K562 (cell line): ENCODE data around the gene IPO8. TPM values are rescaled to one million over a fixed set of nuclear protein-coding genes. Genes with fewer than 3 reads are reported as not detected.

Source experiments
- ATAC-seq: fragments of 200-7000 bp; cut with Tn5 transposase; 3 replicates; pipeline ENCODE4 v1.9.1; 2020; ENCODE audit warnings: moderate library complexity
- BruUV-seq: library from RNA; stranded (reverse); fragments of 400-500 nt; replicated peaks from 2 replicates; lab custom pipeline; 2021; lab: Mats Ljungman, UMichigan
- CTCF ChIA-PET: fragments of 300-600 bp; formaldehyde crosslinking; extraction: SDS; loops from one replicate; lab custom pipeline; 2021; ENCODE audit warnings: low intra/inter-chr PET ratio; lab: Yijun Ruan, JAX
- POLR2A ChIA-PET: fragments of 300-600, 350-650 bp; sonication (Branson Sonifier 250); formaldehyde crosslinking; extraction: SDS; loops from one replicate; lab custom pipeline; 2021; ENCODE audit warnings: antibody characterized with exemption, inconsistent platforms; lab: Yijun Ruan, JAX
- DNase-seq, 4 experiments: peaks; one replicate each; pipeline versions ENCODE4 v3.0.0 to v3.0.0-alpha.2; 2011 to 2018; ENCODE audit warnings: low spot score in 3 of 4, mixed read lengths in 3 of 4; ENCODE audit errors: extremely low read depth in 1 of 4
- FAIRE-seq: peaks from 2 replicates; lab custom pipeline; 2011; peaks lifted over from hg19 to GRCh38; lab: Jason Lieb, UNC
- H2AFZ ChIP-seq: 2 replicates; pipeline ENCODE4 v1.6.0; 2011; ENCODE audit warnings: low read depth, low read length, control low read depth, inconsistent platforms
- H3K27ac ChIP-seq: fragments of 200-600 bp; 3 replicates; pipeline ENCODE4 v1.8.0; 2011; ENCODE audit warnings: low read depth, mild to moderate bottlenecking, control low read depth, inconsistent platforms, low read length, moderate library complexity, mixed read lengths; ENCODE audit errors: extremely low read depth
- H3K27me3 ChIP-seq, 2 experiments: fragments of 300-600 bp in 1 of 2; 2 replicates in 1 of 2; 3 replicates in 1 of 2; pipeline versions ENCODE4 v1.6.0 to v1.8.0; 2011; ENCODE audit warnings: inconsistent platforms in 2 of 2, low read length in 2 of 2, mild to moderate bottlenecking in 1 of 2, mixed read lengths in 1 of 2, moderate library complexity in 1 of 2; ENCODE audit not compliant: control insufficient read depth in 2 of 2, insufficient read depth in 2 of 2
- H3K36me3 ChIP-seq: fragments of 300-600 bp; 3 replicates; pipeline ENCODE4 v1.8.0; 2011; ENCODE audit warnings: mild to moderate bottlenecking, low read length, inconsistent platforms; ENCODE audit not compliant: control insufficient read depth, insufficient read depth
- H3K4me1 ChIP-seq, 2 experiments: fragments of 200-600 bp in 1 of 2; replicated peaks in 1 of 2; 2 replicates in 1 of 2; 3 replicates in 1 of 2; pipeline versions ENCODE4 v1.5.1 to v1.8.0; 2011; ENCODE audit warnings: inconsistent platforms in 2 of 2, low read length in 2 of 2, mild to moderate bottlenecking in 1 of 2, mixed read lengths in 1 of 2, moderate library complexity in 1 of 2; ENCODE audit not compliant: control insufficient read depth in 2 of 2, insufficient read depth in 2 of 2
- H3K4me2 ChIP-seq: 2 replicates; pipeline ENCODE4 v1.6.1; 2011; ENCODE audit warnings: low read length, control low read depth, inconsistent platforms, mixed read lengths; ENCODE audit not compliant: insufficient read depth
- H3K4me3 ChIP-seq: fragments of 200-600 bp; sonication (generic), shearing (Covaris generic); 2 replicates; pipeline ENCODE4 v1.5.1; 2016; ENCODE audit warnings: control low read depth, inconsistent platforms
- H3K79me2 ChIP-seq: fragments of 200-600 bp; 3 replicates; pipeline ENCODE4 v1.8.0; 2011; ENCODE audit warnings: low read length, inconsistent platforms; ENCODE audit not compliant: control insufficient read depth, insufficient read depth
- H3K9ac ChIP-seq, 2 experiments: 2 replicates each; pipeline versions ENCODE4 v1.6.0 to v1.6.1; 2011; ENCODE audit warnings: low read depth in 2 of 2, low read length in 2 of 2, control low read depth in 1 of 2, inconsistent platforms in 1 of 2, mild to moderate bottlenecking in 1 of 2, mixed read lengths in 1 of 2; ENCODE audit not compliant: insufficient read depth in 1 of 2
- H3K9me1 ChIP-seq: one replicate; pipeline ENCODE4 v1.6.0; 2011; ENCODE audit warnings: inconsistent platforms, mild to moderate bottlenecking, low read length, moderate library complexity; ENCODE audit not compliant: control insufficient read depth, insufficient read depth
- H3K9me3 ChIP-seq: replicated peaks from 2 replicates; pipeline ENCODE4 v1.5.1; 2011; ENCODE audit warnings: low read depth, low read length, inconsistent platforms; ENCODE audit not compliant: control insufficient read depth, insufficient read depth
- H4K20me1 ChIP-seq: replicated peaks from 2 replicates; pipeline ENCODE4 v1.6.1; 2011; ENCODE audit warnings: low read length, inconsistent platforms, mixed read lengths; ENCODE audit not compliant: control insufficient read depth, insufficient read depth
- BRCA1 ChIP-seq, 2 experiments: fragments of 450-650 bp in 1 of 2; sonication (generic) in 1 of 2; formaldehyde crosslinking in 1 of 2; IDR thresholded peaks; 2 replicates each; pipeline versions ENCODE4 v1.5.0 to v1.6.1; 2017 to 2020; ENCODE audit warnings: mild to moderate bottlenecking in 1 of 2, missing genetic modification reagents in 1 of 2
- CBX3 ChIP-seq, 2 experiments: IDR thresholded peaks; 1 replicate in 1 of 2; 2 replicates in 1 of 2; pipeline ENCODE4 v1.6.1; 2012; ENCODE audit warnings: inconsistent platforms in 2 of 2, low read length in 2 of 2, borderline replicate concordance in 1 of 2, control low read depth in 1 of 2
- CEBPZ ChIP-seq: fragments of 150-350 bp; IDR thresholded peaks from 2 replicates; pipeline ENCODE4 v1.6.1; 2014; ENCODE audit warnings: low read depth, mild to moderate bottlenecking, low read length, borderline replicate concordance
- CREB1 ChIP-seq, 2 experiments: sonication (generic) in 1 of 2; formaldehyde crosslinking in 1 of 2; IDR thresholded peaks; 2 replicates each; pipeline versions ENCODE4 v1.6.1 to v1.8.0; 2012 to 2022; ENCODE audit warnings: inconsistent platforms in 1 of 2, mild to moderate bottlenecking in 1 of 2, missing genetic modification reagents in 1 of 2, moderate library complexity in 1 of 2
- EP400 ChIP-seq: fragments of 450-650 bp; IDR thresholded peaks from 2 replicates; pipeline ENCODE4 v1.6.1; 2017; ENCODE audit warnings: antibody characterized with exemption, mild to moderate bottlenecking, moderate library complexity
- ETS1 ChIP-seq: conservative IDR thresholded peaks from 2 replicates; pipeline ENCODE4 v1.6.1; 2011; ENCODE audit warnings: low read depth, mild to moderate bottlenecking, low read length; ENCODE audit not compliant: control insufficient read depth
- FOXJ2 ChIP-seq: fragments of 200-800 bp; sonication (Bioruptor generic); IDR thresholded peaks from 2 replicates; pipeline ENCODE4 v1.6.1; 2016; ENCODE audit warnings: missing genetic modification characterization, missing compliant biosample characterization
- FOXK1 ChIP-seq: sonication (generic); formaldehyde crosslinking; IDR thresholded peaks from 2 replicates; pipeline ENCODE4 v1.8.0; 2022; ENCODE audit warnings: missing genetic modification reagents, mild to moderate bottlenecking, borderline replicate concordance
- MYNN ChIP-seq, 2 experiments: sonication (generic); formaldehyde crosslinking in 1 of 2; IDR thresholded peaks; 2 replicates each; pipeline versions ENCODE4 v1.5.0 to v1.6.1; 2016 to 2020; ENCODE audit warnings: antibody characterized with exemption in 1 of 2, missing genetic modification reagents in 1 of 2
- SRSF3 ChIP-seq: fragments of 200-400 bp; formaldehyde crosslinking; IDR thresholded peaks from 2 replicates; pipeline ENCODE4 v1.6.1; 2016; ENCODE audit warnings: mild to moderate bottlenecking, low read length, moderate library complexity; ENCODE audit not compliant: insufficient read depth
- TAF15 ChIP-seq: fragments of 200-400 bp; formaldehyde crosslinking; IDR thresholded peaks from 2 replicates; pipeline ENCODE4 v1.6.1; 2017; ENCODE audit warnings: mild to moderate bottlenecking, low read depth, low read length, moderate library complexity
- TRIM25 ChIP-seq: fragments of 450-650 bp; IDR thresholded peaks from 2 replicates; pipeline ENCODE4 v1.7.0; 2016; ENCODE audit warnings: borderline replicate concordance
- YBX1 ChIP-seq: fragments of 450-650 bp; IDR thresholded peaks from 2 replicates; pipeline ENCODE4 v1.7.1; 2016; ENCODE audit warnings: mild to moderate bottlenecking
- ZNF24 ChIP-seq: fragments of 450-650 bp; IDR thresholded peaks from 2 replicates; pipeline ENCODE4 v1.6.1; 2016
- ZNF311 ChIP-seq: fragments of 250-450 bp; sonication (Bioruptor Pico); IDR thresholded peaks from 2 replicates; pipeline ENCODE4 v1.4.0; 2020; ENCODE audit warnings: mild to moderate bottlenecking, moderate library complexity
- WGBS: fragments of 100-300 bp; shearing (Covaris generic); methylation state at CpG from one replicate; pipeline ENCODE4 v1.1.6; 2016; ENCODE audit warnings: low coverage, mixed read lengths; ENCODE audit not compliant: insufficient coverage; ENCODE audit errors: missing lambda C conversion rate; 5-methylcytosine and 5-hydroxymethylcytosine counted together
- in situ Hi-C: fragments of 300-500 bp; cut with MboI; formaldehyde crosslinking; loops from 4 replicates; pipeline ENCODE4 v1.15.0; 2018; ENCODE audit warnings: inconsistent platforms, mixed read lengths
- intact Hi-C: fragments of 100-400 bp; cut with micrococcal nuclease; formaldehyde crosslinking; loops from 2 replicates; pipeline ENCODE4 v1.14.2; 2022
- polyA plus RNA-seq, 8 experiments: library from polyadenylated mRNA; depleted of rRNA in 4 of 8; stranded (reverse) in 5 of 8; unstranded in 3 of 8; fragments of >200 nt; fragmentation: Nextera tagmentation in 2 of 8; fragmentation: Illumina TruSeq in 1 of 8; extraction: Ambion mirVana in 2 of 8; extraction: Trizol in 1 of 8; gene quantifications; 2 replicates each; pipeline versions ENCODE4 v1.2.1 to v1.2.3, GENCODE V29; 2011 to 2014; ENCODE audit warnings: inconsistent platforms in 1 of 8, missing spikeins in 1 of 8
- total RNA-seq, 7 experiments: library from RNA; depleted of rRNA in 6 of 7; stranded (reverse); fragments of >200 nt in 6 of 7; fragmentation: Illumina TruSeq in 2 of 7; extraction: Trizol in 2 of 7; gene quantifications; 2 replicates each; pipeline versions ENCODE4 v1.2.1 to v1.2.3, GENCODE V29; 2011 to 2021; ENCODE audit warnings: low replicate concordance in 1 of 7

The IPO8 gene
- total and polyA plus RNA-seq, 9 of the 15 experiments (the other 6 are each of a cell fraction or from before 2014, with no cell fraction given): 6.5 to 39.6 (median 24.7) TPM

GRCh38 chr12:30729547-30729946 is 33.9 kb upstream of the IPO8 start:
- no peaks in the 10 kb centered on the region for H3K9me3 ChIP-seq
- no peaks in the 10 kb centered on the region for H3K9me1 ChIP-seq
- ATAC-seq: no peak
- no peaks in the 10 kb centered on the region for H3K79me2 ChIP-seq
- no peak overlapping the region for H3K27ac ChIP-seq
- H4K20me1 ChIP-seq: no peaks in the 10 kb centered on the region; the same call in 1 of the 2 replicates
- FAIRE-seq: no peak
- H3K4me3 ChIP-seq: no peak overlapping the region
- no peak for DNase-seq
- no peaks in the 10 kb centered on the region for H3K27me3 ChIP-seq
- intact Hi-C loops (no loop called here), in situ Hi-C loops (no loop called here)
- no TSS peak for BruUV-seq
- ChIA-PET CTCF (no interaction called here), POLR2A (interaction anchor here (0.9 kb wide), 1 partner anchor 10 kb away, joined by 4 read pairs; no protein-coding TSS in a partner anchor)
- no peak overlapping the region for H3K4me2 ChIP-seq
- 61% methylated on average over 4 of the region's 4 CpGs for WGBS
- peaks cover 9% of the 10 kb centered on the region; the same call in 2 of the 3 replicates for H3K36me3 ChIP-seq
- no peak overlapping the region for H3K9ac ChIP-seq
- no peaks in the 10 kb centered on the region for H3K4me1 ChIP-seq
- no peak overlapping the region for H2AFZ ChIP-seq
- TF ChIP-seq YBX1: no peak
- no peak for TF ChIP-seq TAF15
- TF ChIP-seq FOXK1 (CRISPR knock-in tag): no peak
- TF ChIP-seq BRCA1 (IDR thresholded peaks at IDR 0.05): no peak
- no peak for TF ChIP-seq BRCA1 (CRISPR knock-in tag; IDR thresholded peaks at IDR 0.05)
- no peak for TF ChIP-seq ZNF311 (CRISPR knock-in tag)
- TF ChIP-seq ZNF24: no peak
- no peak for TF ChIP-seq ETS1
- TF ChIP-seq CBX3 (IDR thresholded peaks at IDR 0.05; ENCODE audit: borderline replicate concordance in 1 of 2, low read length in 2 of 2): no peak
- no peak for TF ChIP-seq EP400
- no peak for TF ChIP-seq TRIM25
- TF ChIP-seq MYNN (IDR thresholded peaks at IDR 0.05): no peak
- TF ChIP-seq MYNN (CRISPR knock-in tag; IDR thresholded peaks at IDR 0.05): no peak
- TF ChIP-seq SRSF3: no peak
- no peak for TF ChIP-seq CEBPZ
- TF ChIP-seq FOXJ2 (tag): no peak
- no peak for TF ChIP-seq CREB1 (IDR thresholded peaks at IDR 0.05)
- TF ChIP-seq CREB1 (CRISPR knock-in tag; IDR thresholded peaks at IDR 0.05): no peak
